NCI-H1105 treated with DMSO at 0.1 percent for 48 hours (cell line): ENCODE data around the gene KDM2A.
"Not testable (repeated sequence)": the region's sequence is repeated elsewhere in the genome, so short reads cannot be mapped to it uniquely, and the experiment has no call there.

Experiments used
- DNase-seq: peaks from one replicate; lab custom pipeline; 2025; lab: John Stamatoyannopoulos, UW

The KDM2A gene

GRCh38 chr11:67167719-67168118 lies 48.7 kb downstream of the KDM2A start:
- no peak for DNase-seq

GRCh38 chr11:67168911-67169310 lies 49.8 kb downstream of the KDM2A start:
- DNase-seq: not testable (repeated sequence)

- no peak for DNase-seq
Measured at GRCh38 chr11:67174311-67174710, 55.2 kb downstream of the KDM2A start.

- DNase-seq: no peak
Measured at GRCh38 chr11:67177399-67178281, 58.6 kb downstream of the KDM2A start.

GRCh38 chr11:67178421-67178820 lies 59.4 kb downstream of the KDM2A start:
- no peak for DNase-seq

- no peak for DNase-seq
Measured at GRCh38 chr11:67178878-67179277, 59.8 kb downstream of the KDM2A start.

- DNase-seq: no peak
Measured at GRCh38 chr11:67179892-67180490, 60.9 kb downstream of the KDM2A start.

GRCh38 chr11:67194096-67194495 lies 75.0 kb downstream of the KDM2A start:
- no peak for DNase-seq

GRCh38 chr11:67195971-67196456 lies 77.0 kb downstream of the KDM2A start:
- DNase-seq: no peak

- no peak for DNase-seq
Measured at GRCh38 chr11:67197606-67198005, 78.5 kb downstream of the KDM2A start.

- not testable (repeated sequence) for DNase-seq
Measured at GRCh38 chr11:67198781-67199180, 79.7 kb downstream of the KDM2A start.

- no peak for DNase-seq
Measured at GRCh38 chr11:67199751-67200150, 80.7 kb downstream of the KDM2A start.

GRCh38 chr11:67202028-67202427 lies 83.0 kb downstream of the KDM2A start:
- DNase-seq: no peak

GRCh38 chr11:67204822-67205221 lies 85.8 kb downstream of the KDM2A start:
- no peak for DNase-seq

- not testable (repeated sequence) for DNase-seq
Measured at GRCh38 chr11:67209222-67209621, 90.2 kb downstream of the KDM2A start.

GRCh38 chr11:67211656-67212436 lies 92.8 kb downstream of the KDM2A start:
- DNase-seq: no peak

GRCh38 chr11:67213178-67213621 lies 94.1 kb downstream of the KDM2A start:
- DNase-seq: no peak

- DNase-seq: no peak
Measured at GRCh38 chr11:67227726-67228125, 108.7 kb downstream of the KDM2A start.

GRCh38 chr11:67230406-67230805 lies 111.3 kb downstream of the KDM2A start:
- DNase-seq: no peak

GRCh38 chr11:67230886-67231285 lies 111.8 kb downstream of the KDM2A start:
- DNase-seq: no peak

- no peak for DNase-seq
Measured at GRCh38 chr11:67233584-67234190, 114.6 kb downstream of the KDM2A start.

- not testable (repeated sequence) for DNase-seq
Measured at GRCh38 chr11:67234571-67234970, 115.5 kb downstream of the KDM2A start.
